Neuronal stem cell (in vitro differentiated cells): Measurements from ENCODE around the gene COL5A1.

ENCODE experiments used
- DNase-seq: peaks from one replicate; pipeline ENCODE4 v3.0.0-alpha.2; 2013; ENCODE audit warnings: low spot score
- H2AFZ ChIP-seq: one replicate; pipeline ENCODE4 v1.6.1; 2013; ENCODE audit warnings: mild to moderate bottlenecking, low read length, inconsistent platforms
- H2AK5ac ChIP-seq: 2 replicates; pipeline ENCODE4 v1.6.1; 2013; ENCODE audit warnings: low read depth, mild to moderate bottlenecking, inconsistent platforms, low read length, moderate library complexity, mixed read lengths
- H2BK120ac ChIP-seq: 2 replicates; pipeline ENCODE4 v1.6.1; 2013; ENCODE audit warnings: low read depth, mild to moderate bottlenecking, inconsistent platforms, low read length, moderate library complexity, mixed read lengths
- H2BK12ac ChIP-seq: one replicate; pipeline ENCODE4 v1.6.1; 2013; ENCODE audit warnings: low read length, inconsistent platforms
- H2BK15ac ChIP-seq: 2 replicates; pipeline ENCODE4 v1.6.1; 2013; ENCODE audit warnings: mild to moderate bottlenecking, low read length, inconsistent platforms, mixed read lengths
- H2BK5ac ChIP-seq: one replicate; pipeline ENCODE4 v1.6.1; 2013; ENCODE audit warnings: inconsistent platforms, mild to moderate bottlenecking, low read length, moderate library complexity
- H3K14ac ChIP-seq: one replicate; pipeline ENCODE4 v1.6.1; 2013; ENCODE audit warnings: low read length, inconsistent platforms
- H3K18ac ChIP-seq: 2 replicates; pipeline ENCODE4 v1.6.1; 2013; ENCODE audit warnings: low read length, inconsistent platforms
- H3K23ac ChIP-seq: 2 replicates; pipeline ENCODE4 v1.6.1; 2013; ENCODE audit warnings: low read depth, mild to moderate bottlenecking, mixed read lengths, low read length, inconsistent platforms; ENCODE audit not compliant: poor library complexity
- H3K27ac ChIP-seq: replicated peaks from 3 replicates; pipeline ENCODE4 v1.5.1; 2013; ENCODE audit warnings: low read length, inconsistent platforms
- H3K27me3 ChIP-seq, 3 experiments: 2 replicates each; pipeline ENCODE4 v1.6.1; 2013; ENCODE audit warnings: low read length in 3 of 3, mild to moderate bottlenecking in 2 of 3, inconsistent platforms in 1 of 3, low read depth in 1 of 3, mixed read lengths in 1 of 3, moderate library complexity in 1 of 3; ENCODE audit not compliant: control insufficient read depth in 3 of 3, insufficient read depth in 3 of 3
- H3K36me3 ChIP-seq, 2 donors: replicated peaks in 1 of 2; 2 replicates each; pipeline ENCODE4 v1.6.1; 2013; ENCODE audit warnings: low read length in 2 of 2; ENCODE audit not compliant: control insufficient read depth in 2 of 2, insufficient read depth in 2 of 2
- H3K4ac ChIP-seq: 2 replicates; pipeline ENCODE4 v1.6.1; 2013; ENCODE audit warnings: inconsistent platforms, mild to moderate bottlenecking, low read length, moderate library complexity
- H3K4me1 ChIP-seq, 2 donors: 1 replicate in 1 of 2; 2 replicates in 1 of 2; pipeline ENCODE4 v1.6.1; 2013; ENCODE audit warnings: low read length in 2 of 2, low read depth in 1 of 2; ENCODE audit not compliant: control insufficient read depth in 2 of 2, insufficient read depth in 1 of 2
- H3K4me2 ChIP-seq: one replicate; pipeline ENCODE4 v1.6.1; 2013; ENCODE audit warnings: mild to moderate bottlenecking, low read length, inconsistent platforms; ENCODE audit not compliant: insufficient read depth, poor library complexity, severe bottlenecking
- H3K4me3 ChIP-seq, 2 donors: 2 replicates each; pipeline ENCODE4 v1.5.1; 2013; ENCODE audit warnings: low read length in 2 of 2, mild to moderate bottlenecking in 2 of 2, inconsistent platforms in 1 of 2, moderate library complexity in 1 of 2
- H3K79me1 ChIP-seq: one replicate; pipeline ENCODE4 v1.6.1; 2013; ENCODE audit warnings: low read depth, mild to moderate bottlenecking, inconsistent platforms, low read length, moderate library complexity
- H3K9ac ChIP-seq: one replicate; pipeline ENCODE4 v1.6.1; 2013; ENCODE audit warnings: mild to moderate bottlenecking, low read depth, low read length, inconsistent platforms; ENCODE audit not compliant: poor library complexity
- H3K9me3 ChIP-seq, 2 donors: replicated peaks in 1 of 2; 2 replicates each; pipeline versions ENCODE3 to v1.6.1; 2013; ENCODE audit warnings: low read length in 2 of 2, mild to moderate bottlenecking in 2 of 2, inconsistent platforms in 1 of 2, low read depth in 1 of 2, mixed read lengths in 1 of 2, moderate library complexity in 1 of 2; ENCODE audit not compliant: control insufficient read depth in 2 of 2, insufficient read depth in 1 of 2
- H4K8ac ChIP-seq: one replicate; pipeline ENCODE4 v1.6.1; 2013; ENCODE audit warnings: low read depth, mild to moderate bottlenecking, inconsistent platforms, low read length, moderate library complexity
- H4K91ac ChIP-seq: one replicate; pipeline ENCODE4 v1.6.1; 2013; ENCODE audit warnings: low read length, low read depth, mild to moderate bottlenecking, inconsistent platforms; ENCODE audit not compliant: poor library complexity
- WGBS, 2 donors: extraction: QIAGEN DNeasy Blood & Tissue Kit; methylation state at CpG; one replicate each; pipeline ENCODE4 v1.1.7; 2013; ENCODE audit warnings: missing lambda C conversion rate in 2 of 2, mixed read lengths in 1 of 2; ENCODE audit not compliant: insufficient read length in 2 of 2, insufficient replicate concordance in 1 of 2; ENCODE audit errors: extremely low coverage in 2 of 2; 5-methylcytosine and 5-hydroxymethylcytosine counted together

COL5A1 gene

DNA sequence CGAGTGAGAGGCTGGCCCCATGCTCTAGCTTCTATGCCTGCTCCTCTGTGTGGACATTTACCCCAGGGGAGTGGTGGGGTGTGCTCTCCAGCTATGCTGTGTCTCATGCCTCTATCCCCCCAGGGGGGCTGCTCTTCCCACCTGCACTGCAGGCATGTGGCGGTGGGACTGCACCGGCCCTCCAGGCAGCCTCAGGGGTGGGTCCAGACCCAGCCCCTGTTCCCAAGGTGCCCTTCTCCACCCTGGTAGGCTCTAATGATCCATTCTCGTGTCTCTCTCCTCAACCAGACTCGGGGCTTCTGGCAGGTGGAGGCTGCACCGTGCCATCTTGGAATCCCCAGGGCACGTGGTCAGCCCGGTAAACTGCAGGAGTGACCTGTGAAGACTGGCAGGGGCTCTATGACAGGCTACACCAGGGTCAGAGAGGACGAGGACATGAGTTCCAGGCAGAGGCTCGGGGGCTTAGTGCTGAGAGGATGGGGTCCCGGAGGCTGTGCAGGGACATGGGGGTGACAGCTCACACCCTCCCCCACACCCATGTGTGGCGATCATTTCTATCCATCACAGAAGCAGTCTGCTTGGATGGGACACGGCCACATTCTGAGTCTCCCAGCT is 22.7 kb upstream of the COL5A1 start:
- H3K14ac ChIP-seq = peak overlapping the region; percentile 84
- no peaks in the 10 kb centered on the region for H3K27me3 ChIP-seq
- H3K4me2 ChIP-seq = no peak overlapping the region
- no peaks in the 10 kb centered on the region for H3K79me1 ChIP-seq
- no peak for DNase-seq
- H4K8ac ChIP-seq = no peak overlapping the region
- no peak overlapping the region for H3K4me3 ChIP-seq
- H3K36me3 ChIP-seq = no peaks in the 10 kb centered on the region
- H3K18ac ChIP-seq = no peak overlapping the region
- H2BK5ac ChIP-seq = no peak overlapping the region
- H3K9ac ChIP-seq = no peak overlapping the region
- no peaks in the 10 kb centered on the region for H3K9me3 ChIP-seq
- no peak overlapping the region for H3K23ac ChIP-seq
- H2BK120ac ChIP-seq = no peak overlapping the region
- no peak overlapping the region for H2BK12ac ChIP-seq
- H2BK15ac ChIP-seq = peak overlapping the region; percentile 8
- no CpG with 5 or more reads among the region's 13 CpGs for WGBS, 2 donors
- H2AK5ac ChIP-seq = peak overlapping the region; percentile 66
- H2AFZ ChIP-seq = no peak overlapping the region
- no peak overlapping the region for H3K27ac ChIP-seq
- no peak overlapping the region for H3K4ac ChIP-seq
- peaks cover 0 to 6% of the 10 kb centered on the region in 2 donors for H3K4me1 ChIP-seq
- no peak overlapping the region for H4K91ac ChIP-seq

GRCh38 chr9:134619448-134619982 is 22.1 kb upstream of the COL5A1 start:
- no peak overlapping the region for H2BK5ac ChIP-seq
- no peaks in the 10 kb centered on the region for H3K79me1 ChIP-seq
- H2AK5ac ChIP-seq = peak overlapping the region; percentile 68
- H2AFZ ChIP-seq = no peak overlapping the region
- H3K27me3 ChIP-seq = no peaks in the 10 kb centered on the region
- DNase-seq = no peak
- peak overlapping the region; percentile 12 for H2BK15ac ChIP-seq
- H3K4ac ChIP-seq = no peak overlapping the region
- H3K14ac ChIP-seq = no peak overlapping the region
- no peak overlapping the region for H3K18ac ChIP-seq
- WGBS, 2 donors = no CpG with 5 or more reads among the region's 7 CpGs
- H4K8ac ChIP-seq = no peak overlapping the region
- H3K4me1 ChIP-seq = peaks cover 0 to 6% of the 10 kb centered on the region in 2 donors
- no peak overlapping the region for H4K91ac ChIP-seq
- no peaks in the 10 kb centered on the region for H3K9me3 ChIP-seq
- no peak overlapping the region for H3K4me2 ChIP-seq
- H3K4me3 ChIP-seq = no peak overlapping the region
- H3K9ac ChIP-seq = no peak overlapping the region
- peak overlapping the region; percentile 6 for H3K23ac ChIP-seq
- no peak overlapping the region for H2BK120ac ChIP-seq
- no peak overlapping the region for H2BK12ac ChIP-seq
- no peaks in the 10 kb centered on the region for H3K36me3 ChIP-seq
- H3K27ac ChIP-seq = no peak overlapping the region

- peak overlapping the region; percentile 62 for H2BK15ac ChIP-seq
- no peak overlapping the region for H2BK120ac ChIP-seq
- peak overlapping the region; percentile 6 for H3K23ac ChIP-seq
- H3K14ac ChIP-seq = no peak overlapping the region
- WGBS, 2 donors = no CpG with 5 or more reads among the region's 19 CpGs
- H3K27ac ChIP-seq = no peak overlapping the region
- H3K36me3 ChIP-seq = no peaks in the 10 kb centered on the region
- H3K4me1 ChIP-seq = peaks cover 0 to 7% of the 10 kb centered on the region in 2 donors
- no peak overlapping the region for H4K8ac ChIP-seq
- DNase-seq = no peak
- H3K18ac ChIP-seq = peak overlapping the region; percentile 59
- H3K27me3 ChIP-seq = no peaks in the 10 kb centered on the region
- peak overlapping the region; percentile 3 for H3K9ac ChIP-seq
- no peak overlapping the region for H4K91ac ChIP-seq
- H2AK5ac ChIP-seq = peak overlapping the region; percentile 68
- H3K4me3 ChIP-seq = no peak overlapping the region
- no peaks in the 10 kb centered on the region for H3K79me1 ChIP-seq
- H2BK5ac ChIP-seq = no peak overlapping the region
- no peaks in the 10 kb centered on the region for H3K9me3 ChIP-seq
- no peak overlapping the region for H2AFZ ChIP-seq
- no peak overlapping the region for H3K4ac ChIP-seq
- H3K4me2 ChIP-seq = no peak overlapping the region
- no peak overlapping the region for H2BK12ac ChIP-seq
These were observed 21.5 kb upstream of the COL5A1 start for GRCh38 chr9:134619983-134620661.

DNA sequence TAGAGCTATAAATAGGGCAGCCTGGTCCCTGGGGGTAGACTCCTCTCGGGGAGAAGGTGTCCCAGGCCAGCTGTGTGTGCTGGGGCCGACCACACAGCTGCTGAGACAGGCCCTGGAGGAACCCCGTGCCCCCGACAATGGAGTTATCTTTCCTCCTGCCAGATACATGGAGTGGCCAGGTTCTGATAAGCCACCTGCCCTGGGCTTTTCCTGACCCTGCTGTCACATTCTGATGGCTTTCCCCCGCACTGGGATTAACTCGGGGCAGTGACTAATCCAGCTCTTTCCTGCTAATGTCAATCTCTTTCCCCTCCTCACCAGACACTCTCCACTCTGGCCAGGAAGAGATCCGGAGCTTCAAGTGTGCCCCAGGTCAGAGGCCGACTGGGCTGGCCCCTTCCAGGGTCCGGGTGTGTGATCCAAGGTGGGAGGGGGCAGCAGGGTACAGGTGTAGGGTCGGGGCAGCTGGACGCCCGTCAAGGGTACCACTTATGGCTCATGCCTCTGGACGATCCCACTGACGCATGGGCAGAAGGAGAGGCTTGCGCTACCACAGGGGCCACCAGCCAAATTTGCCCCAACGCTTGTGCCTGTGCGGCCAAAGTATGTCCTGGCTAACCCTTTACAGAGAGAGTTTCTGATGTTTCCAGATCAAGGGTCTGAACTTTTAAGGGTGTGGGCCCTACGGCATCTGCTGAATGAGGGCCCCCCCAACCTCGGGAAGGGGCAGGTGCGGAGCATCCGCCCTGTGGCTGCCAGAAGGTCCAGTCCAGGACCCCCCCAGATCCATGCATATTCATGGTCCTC is 20.6 kb upstream of the COL5A1 start:
- H3K36me3 ChIP-seq = no peaks in the 10 kb centered on the region
- no peak overlapping the region for H4K8ac ChIP-seq
- H3K4me3 ChIP-seq = no peak overlapping the region
- H3K9ac ChIP-seq = no peak overlapping the region
- no peak overlapping the region for H4K91ac ChIP-seq
- H3K79me1 ChIP-seq = no peaks in the 10 kb centered on the region
- H3K18ac ChIP-seq = peak overlapping the region; percentile 61
- H3K4ac ChIP-seq = no peak overlapping the region
- WGBS, 2 donors = no CpG with 5 or more reads among the region's 21 CpGs
- H2BK12ac ChIP-seq = no peak overlapping the region
- H3K27ac ChIP-seq = no peak overlapping the region
- H3K23ac ChIP-seq = no peak overlapping the region
- no peaks in the 10 kb centered on the region for H3K27me3 ChIP-seq
- H2AFZ ChIP-seq = no peak overlapping the region
- no peak overlapping the region for H3K4me2 ChIP-seq
- H3K4me1 ChIP-seq = peaks cover 0 to 12% of the 10 kb centered on the region in 2 donors
- no peak for DNase-seq
- H2BK5ac ChIP-seq = no peak overlapping the region
- no peak overlapping the region for H2AK5ac ChIP-seq
- H3K14ac ChIP-seq = no peak overlapping the region
- peak overlapping the region; percentile 64 for H2BK15ac ChIP-seq
- H3K9me3 ChIP-seq = no peaks in the 10 kb centered on the region
- no peak overlapping the region for H2BK120ac ChIP-seq
